ENCODE measurements around the gene HYLS1. TPM values are rescaled to one million over a fixed set of nuclear protein-coding genes. Genes with fewer than 3 reads are reported as not detected.

The HYLS1 gene
- total and polyA plus RNA-seq, 2 experiments from 2014 or later: 14.6 to 25.7 TPM

- no peaks in the 10 kb centered on the region for H4K20me1 ChIP-seq (replicated peaks; ENCODE audit: insufficient read depth)
- H3K9me2 ChIP-seq (ENCODE audit: insufficient read depth): no peaks in the 10 kb centered on the region
- 0 out of 3 replicates have a peak, but pooled peaks cover 2% of the 10 kb centered on the region for H3K4me1 Mint-ChIP-seq
- H3K4me3 Mint-ChIP-seq: no peak overlapping the region
- no peaks in the 10 kb centered on the region for H3K27me3 Mint-ChIP-seq (ENCODE audit: insufficient read depth, low read depth, poor library complexity)
- H3K27me3 ChIP-seq (ENCODE audit: insufficient read depth): no peaks in the 10 kb centered on the region
- peaks cover 10% of the 10 kb centered on the region for H3K36me3 Mint-ChIP-seq (ENCODE audit: low read depth)
- H3K79me2 ChIP-seq (replicated peaks; ENCODE audit: insufficient read depth): no peaks in the 10 kb centered on the region
- H3K27ac ChIP-seq (ENCODE audit: low read depth): no peak overlapping the region
- peaks cover 14% of the 10 kb centered on the region; the same call in 2 of the 3 replicates for H3K9me3 Mint-ChIP-seq
- peak; percentile 47 for ATAC-seq
- no peak overlapping the region for H3K27ac Mint-ChIP-seq
- TF ChIP-seq EZH2phosphoT487 (IDR thresholded peaks at IDR 0.05; ENCODE audit: unreplicated experiment) (no peak), REST (IDR thresholded peaks at IDR 0.05; ENCODE audit: unreplicated experiment) (no peak), JUNB (IDR thresholded peaks at IDR 0.05; ENCODE audit: unreplicated experiment) (no peak), POLR2AphosphoS5 (IDR thresholded peaks at IDR 0.05; ENCODE audit: low read depth) (no peak), EZH2 (IDR thresholded peaks at IDR 0.05; ENCODE audit: low read depth, unreplicated experiment) (no peak), ZNF114 (CRISPR knock-in tag; IDR thresholded peaks at IDR 0.05) (no peak), NANOG (IDR thresholded peaks at IDR 0.05; ENCODE audit: borderline replicate concordance) (no peak), CTCF (conservative IDR thresholded peaks at IDR 0.05; ENCODE audit: low read depth in 2 of 2) (no peak), STAT1 (IDR thresholded peaks at IDR 0.05; ENCODE audit: unreplicated experiment) (no peak)
- TF ChIP-seq, protein P1, sequence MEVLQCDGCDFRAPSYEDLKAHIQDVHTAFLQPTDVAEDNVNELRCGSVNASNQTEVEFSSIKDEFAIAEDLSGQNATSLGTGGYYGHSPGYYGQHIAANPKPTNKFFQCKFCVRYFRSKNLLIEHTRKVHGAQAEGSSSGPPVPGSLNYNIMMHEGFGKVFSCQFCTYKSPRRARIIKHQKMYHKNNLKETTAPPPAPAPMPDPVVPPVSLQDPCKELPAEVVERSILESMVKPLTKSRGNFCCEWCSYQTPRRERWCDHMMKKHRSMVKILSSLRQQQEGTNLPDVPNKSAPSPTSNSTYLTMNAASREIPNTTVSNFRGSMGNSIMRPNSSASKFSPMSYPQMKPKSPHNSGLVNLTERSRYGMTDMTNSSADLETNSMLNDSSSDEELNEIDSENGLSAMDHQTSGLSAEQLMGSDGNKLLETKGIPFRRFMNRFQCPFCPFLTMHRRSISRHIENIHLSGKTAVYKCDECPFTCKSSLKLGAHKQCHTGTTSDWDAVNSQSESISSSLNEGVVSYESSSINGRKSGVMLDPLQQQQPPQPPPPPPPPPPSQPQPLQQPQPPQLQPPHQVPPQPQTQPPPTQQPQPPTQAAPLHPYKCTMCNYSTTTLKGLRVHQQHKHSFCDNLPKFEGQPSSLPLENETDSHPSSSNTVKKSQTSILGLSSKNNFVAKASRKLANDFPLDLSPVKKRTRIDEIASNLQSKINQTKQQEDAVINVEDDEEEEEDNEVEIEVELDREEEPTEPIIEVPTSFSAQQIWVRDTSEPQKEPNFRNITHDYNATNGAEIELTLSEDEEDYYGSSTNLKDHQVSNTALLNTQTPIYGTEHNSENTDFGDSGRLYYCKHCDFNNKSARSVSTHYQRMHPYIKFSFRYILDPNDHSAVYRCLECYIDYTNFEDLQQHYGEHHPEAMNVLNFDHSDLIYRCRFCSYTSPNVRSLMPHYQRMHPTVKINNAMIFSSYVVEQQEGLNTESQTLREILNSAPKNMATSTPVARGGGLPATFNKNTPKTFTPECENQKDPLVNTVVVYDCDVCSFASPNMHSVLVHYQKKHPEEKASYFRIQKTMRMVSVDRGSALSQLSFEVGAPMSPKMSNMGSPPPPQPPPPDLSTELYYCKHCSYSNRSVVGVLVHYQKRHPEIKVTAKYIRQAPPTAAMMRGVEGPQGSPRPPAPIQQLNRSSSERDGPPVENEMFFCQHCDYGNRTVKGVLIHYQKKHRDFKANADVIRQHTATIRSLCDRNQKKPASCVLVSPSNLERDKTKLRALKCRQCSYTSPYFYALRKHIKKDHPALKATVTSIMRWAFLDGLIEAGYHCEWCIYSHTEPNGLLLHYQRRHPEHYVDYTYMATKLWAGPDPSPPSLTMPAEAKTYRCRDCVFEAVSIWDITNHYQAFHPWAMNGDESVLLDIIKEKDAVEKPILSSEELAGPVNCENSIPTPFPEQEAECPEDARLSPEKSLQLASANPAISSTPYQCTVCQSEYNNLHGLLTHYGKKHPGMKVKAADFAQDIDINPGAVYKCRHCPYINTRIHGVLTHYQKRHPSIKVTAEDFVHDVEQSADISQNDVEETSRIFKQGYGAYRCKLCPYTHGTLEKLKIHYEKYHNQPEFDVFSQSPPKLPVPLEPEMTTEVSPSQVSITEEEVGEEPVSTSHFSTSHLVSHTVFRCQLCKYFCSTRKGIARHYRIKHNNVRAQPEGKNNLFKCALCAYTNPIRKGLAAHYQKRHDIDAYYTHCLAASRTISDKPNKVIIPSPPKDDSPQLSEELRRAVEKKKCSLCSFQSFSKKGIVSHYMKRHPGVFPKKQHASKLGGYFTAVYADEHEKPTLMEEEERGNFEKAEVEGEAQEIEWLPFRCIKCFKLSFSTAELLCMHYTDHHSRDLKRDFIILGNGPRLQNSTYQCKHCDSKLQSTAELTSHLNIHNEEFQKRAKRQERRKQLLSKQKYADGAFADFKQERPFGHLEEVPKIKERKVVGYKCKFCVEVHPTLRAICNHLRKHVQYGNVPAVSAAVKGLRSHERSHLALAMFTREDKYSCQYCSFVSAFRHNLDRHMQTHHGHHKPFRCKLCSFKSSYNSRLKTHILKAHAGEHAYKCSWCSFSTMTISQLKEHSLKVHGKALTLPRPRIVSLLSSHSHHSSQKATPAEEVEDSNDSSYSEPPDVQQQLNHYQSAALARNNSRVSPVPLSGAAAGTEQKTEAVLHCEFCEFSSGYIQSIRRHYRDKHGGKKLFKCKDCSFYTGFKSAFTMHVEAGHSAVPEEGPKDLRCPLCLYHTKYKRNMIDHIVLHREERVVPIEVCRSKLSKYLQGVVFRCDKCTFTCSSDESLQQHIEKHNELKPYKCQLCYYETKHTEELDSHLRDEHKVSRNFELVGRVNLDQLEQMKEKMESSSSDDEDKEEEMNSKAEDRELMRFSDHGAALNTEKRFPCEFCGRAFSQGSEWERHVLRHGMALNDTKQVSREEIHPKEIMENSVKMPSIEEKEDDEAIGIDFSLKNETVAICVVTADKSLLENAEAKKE (CRISPR knock-in tag; IDR thresholded peaks at IDR 0.05): no peak
- TF ChIP-seq, protein P2, sequence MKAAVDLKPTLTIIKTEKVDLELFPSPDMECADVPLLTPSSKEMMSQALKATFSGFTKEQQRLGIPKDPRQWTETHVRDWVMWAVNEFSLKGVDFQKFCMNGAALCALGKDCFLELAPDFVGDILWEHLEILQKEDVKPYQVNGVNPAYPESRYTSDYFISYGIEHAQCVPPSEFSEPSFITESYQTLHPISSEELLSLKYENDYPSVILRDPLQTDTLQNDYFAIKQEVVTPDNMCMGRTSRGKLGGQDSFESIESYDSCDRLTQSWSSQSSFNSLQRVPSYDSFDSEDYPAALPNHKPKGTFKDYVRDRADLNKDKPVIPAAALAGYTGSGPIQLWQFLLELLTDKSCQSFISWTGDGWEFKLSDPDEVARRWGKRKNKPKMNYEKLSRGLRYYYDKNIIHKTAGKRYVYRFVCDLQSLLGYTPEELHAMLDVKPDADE (IDR thresholded peaks at IDR 0.05): no peak
- no peaks in the 10 kb centered on the region for H3F3A ChIP-seq (replicated peaks; ENCODE audit: low read depth)
- no peaks in the 10 kb centered on the region for H3K4me1 ChIP-seq (ENCODE audit: insufficient read depth)
- no peak overlapping the region for H3K4me2 ChIP-seq
- H3K4me3 ChIP-seq: no peak overlapping the region
- no peak for DNase-seq (ENCODE audit: low spot score)
- no peaks in the 10 kb centered on the region; the same call in 1 of the 2 replicates for H3K36me3 ChIP-seq (ENCODE audit: insufficient read depth)
- H2AFZ ChIP-seq: peak overlapping the region; percentile 57
Observed at GRCh38 chr11:125873881-125874555, 13.4 kb upstream of the HYLS1 start.

Data from GM23338 (cell line).